Panc1 (cell line): Measurements from ENCODE around the gene LRMDA. TPM values are rescaled to one million over a fixed set of nuclear protein-coding genes. Genes with fewer than 3 reads are reported as not detected.

Experiments
- ATAC-seq: fragments of 200-7000 bp; cut with Tn5 transposase; 2 replicates; pipeline ENCODE4 v1.9.1; 2020; ENCODE audit warnings: mild to moderate bottlenecking, moderate library complexity
- BruUV-seq: library from RNA; stranded (reverse); fragments of 400-500 nt; replicated peaks from 2 replicates; lab custom pipeline; 2021; lab: Mats Ljungman, UMichigan
- CTCF ChIA-PET: fragments of 300-600 bp; sonication (Branson Sonifier 250); formaldehyde crosslinking; loops from one replicate; lab custom pipeline; 2022; ENCODE audit warnings: antibody characterized with exemption; lab: Charles Lee
- POLR2A ChIA-PET: fragments of 300-600 bp; sonication (Branson Sonifier 250); formaldehyde crosslinking; loops from one replicate; lab custom pipeline; 2022; ENCODE audit warnings: antibody characterized with exemption; lab: Charles Lee
- DNase-seq: peaks from one replicate; pipeline ENCODE4 v3.0.0-alpha.2; 2010; ENCODE audit warnings: low read depth, low spot score
- H3K27ac ChIP-seq: 2 replicates; pipeline ENCODE4 v1.5.1; 2011; ENCODE audit warnings: mild to moderate bottlenecking, low read length, inconsistent platforms
- H3K27me3 ChIP-seq: fragments of 200-500 bp; sonication (Bioruptor generic); 2 replicates; pipeline ENCODE4 v1.6.0; 2014; ENCODE audit warnings: low read length, inconsistent platforms; ENCODE audit not compliant: control insufficient read depth, insufficient read depth
- H3K36me3 ChIP-seq: fragments of 200-500 bp; sonication (Bioruptor generic); 2 replicates; pipeline ENCODE4 v1.5.1; 2014; ENCODE audit warnings: inconsistent platforms, mild to moderate bottlenecking, low read length, moderate library complexity; ENCODE audit not compliant: control insufficient read depth, insufficient read depth
- H3K4me1 ChIP-seq: 2 replicates; pipeline ENCODE4 v1.5.1; 2011; ENCODE audit warnings: inconsistent platforms, mild to moderate bottlenecking, low read length, moderate library complexity; ENCODE audit not compliant: control insufficient read depth, insufficient read depth
- H3K4me3 ChIP-seq, 2 experiments: 2 replicates each; pipeline ENCODE4 v1.5.1; 2011 to 2012; ENCODE audit warnings: low read depth in 2 of 2, low read length in 2 of 2, mild to moderate bottlenecking in 2 of 2, inconsistent platforms in 1 of 2, moderate library complexity in 1 of 2
- H3K9me3 ChIP-seq: fragments of 200-500 bp; sonication (Bioruptor generic); 2 replicates; pipeline ENCODE4 v1.5.1; 2014; ENCODE audit warnings: low read depth, mild to moderate bottlenecking, inconsistent platforms, low read length, moderate library complexity; ENCODE audit not compliant: control insufficient read depth, insufficient read depth
- CTCF ChIP-seq: fragments of 450-650 bp; IDR thresholded peaks from 2 replicates; pipeline ENCODE4 v1.5.1; 2017; ENCODE audit warnings: mild to moderate bottlenecking
- POLR2AphosphoS5 ChIP-seq: IDR thresholded peaks from 2 replicates; pipeline ENCODE4 v1.6.1; 2012; ENCODE audit warnings: mild to moderate bottlenecking, low read depth, low read length, moderate library complexity
- REST ChIP-seq, 2 experiments: IDR thresholded peaks; 2 replicates each; pipeline ENCODE4 v1.6.1; 2011 to 2012; ENCODE audit warnings: low read depth in 2 of 2, control low read depth in 1 of 2, low read length in 1 of 2, mild to moderate bottlenecking in 1 of 2, moderate library complexity in 1 of 2; ENCODE audit not compliant: insufficient read depth in 1 of 2
- SIN3A ChIP-seq: IDR thresholded peaks from 2 replicates; pipeline ENCODE4 v1.6.1; 2012; ENCODE audit warnings: low read depth, mild to moderate bottlenecking, low read length, moderate library complexity, borderline replicate concordance; ENCODE audit not compliant: insufficient read depth
- TCF7L2 ChIP-seq: IDR thresholded peaks from 2 replicates; pipeline ENCODE4 v1.6.1; 2011; ENCODE audit warnings: mild to moderate bottlenecking, low read depth, low read length, inconsistent platforms
- in situ Hi-C: cut with HindIII; loops from 2 replicates; pipeline ENCODE4 v1.10.0; 2016; ENCODE audit warnings: low sequenced_read_pairs, low pct_unique_long_range_greater_than_20kb
- intact Hi-C: fragments of 100-400 bp; cut with micrococcal nuclease; formaldehyde crosslinking; loops from one replicate; pipeline ENCODE4 v1.10.0; 2022; ENCODE audit not compliant: unreplicated experiment
- total RNA-seq: library from RNA; stranded (reverse); gene quantifications from one replicate; pipeline ENCODE4 v1.2.1, GENCODE V29; 2021; ENCODE audit not compliant: unreplicated experiment

Gene LRMDA
- total RNA-seq, 1 experiment from 2014 or later: 1.2 TPM

- no peaks in the 10 kb centered on the region for H3K36me3 ChIP-seq
- DNase-seq (no peak), ATAC-seq (no peak)
- no peak overlapping the region for H3K4me3 ChIP-seq
- H3K9me3 ChIP-seq: no peaks in the 10 kb centered on the region
- no peak for TF ChIP-seq REST (IDR thresholded peaks at IDR 0.05; ENCODE audit: insufficient read depth in 1 of 2, low read depth in 2 of 2, low read length in 1 of 2)
- TF ChIP-seq POLR2AphosphoS5: no peak
- TF ChIP-seq TCF7L2: no peak
- TF ChIP-seq CTCF: no peak
- TF ChIP-seq SIN3A: no peak
- H3K27ac ChIP-seq: no peak overlapping the region
- CTCF ChIA-PET: no interaction called here
- BruUV-seq: no TSS peak
- in situ Hi-C loops (no loop called here), intact Hi-C loops (no loop called here)
- no peaks in the 10 kb centered on the region for H3K27me3 ChIP-seq
- H3K4me1 ChIP-seq: no peaks in the 10 kb centered on the region
- POLR2A ChIA-PET: no interaction called here
Measured at GRCh38 chr10:76138906-76139305, 707.5 kb downstream of the LRMDA start.

GRCh38 chr10:76139431-76139830, 708.0 kb downstream of the LRMDA start:
- BruUV-seq: no TSS peak
- POLR2A ChIA-PET: no interaction called here
- Histone ChIP-seq H3K27me3 (no peaks in the 10 kb centered on the region), H3K4me3 (no peak overlapping the region), H3K27ac (no peak overlapping the region), H3K9me3 (no peaks in the 10 kb centered on the region), H3K4me1 (no peaks in the 10 kb centered on the region), H3K36me3 (no peaks in the 10 kb centered on the region)
- intact Hi-C loops: no loop called here
- ATAC-seq (no peak), DNase-seq (no peak)
- CTCF ChIA-PET: no interaction called here
- in situ Hi-C loops: no loop called here
- TF ChIP-seq TCF7L2 (no peak), POLR2AphosphoS5 (no peak), CTCF (no peak), REST (IDR thresholded peaks at IDR 0.05; ENCODE audit: insufficient read depth in 1 of 2, low read depth in 2 of 2, low read length in 1 of 2) (no peak), SIN3A (no peak)
